ENCODE measurements around the gene TNPO2.

TNPO2 gene

DNA sequence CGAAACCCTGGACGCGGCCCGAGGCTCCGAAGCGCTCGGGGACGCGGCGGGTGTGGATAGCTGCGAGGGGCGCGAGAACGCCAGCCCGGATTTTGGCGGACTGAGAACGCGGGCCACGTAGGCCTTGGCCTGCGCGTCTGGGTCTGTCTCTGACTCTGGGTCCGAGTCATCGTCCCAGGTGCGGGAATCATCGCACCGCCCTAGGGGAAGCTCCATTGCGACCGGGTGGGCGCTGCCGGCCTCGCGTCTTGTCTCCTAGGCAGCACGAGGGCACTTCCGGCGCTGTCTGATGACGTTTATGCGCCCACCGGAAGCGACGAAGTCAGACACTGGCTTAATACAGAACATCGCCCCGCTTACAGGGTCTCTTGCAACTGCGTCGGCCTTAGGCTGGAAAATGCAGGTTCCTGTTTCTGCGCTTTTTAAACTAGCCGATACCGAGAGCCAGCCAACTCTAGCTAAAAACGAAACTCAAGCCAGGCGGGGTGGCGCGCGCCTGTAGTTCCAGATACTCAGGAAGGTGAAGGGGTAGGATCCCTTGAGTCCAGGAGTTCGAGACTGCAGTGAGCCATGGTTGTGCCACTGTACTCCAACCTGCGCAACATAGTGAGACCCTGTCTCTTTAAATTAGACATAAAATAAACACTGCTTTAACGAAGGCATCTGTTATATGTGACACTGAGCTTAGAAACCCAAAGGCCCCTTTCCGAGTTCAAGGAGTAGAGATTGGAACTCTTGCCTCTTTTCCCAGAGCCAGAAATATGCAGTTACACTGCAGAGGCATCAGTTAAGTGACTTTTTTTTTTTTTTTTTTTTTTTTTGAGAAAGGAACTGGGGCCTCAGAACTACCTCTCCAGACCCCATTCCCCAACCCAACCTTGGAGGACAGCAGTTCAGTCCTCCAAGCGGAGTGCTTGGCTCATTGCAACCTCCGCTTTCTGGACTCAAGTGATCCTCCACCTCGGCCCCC, 27.1 kb downstream of the TNPO2 start, which contains the start of gene FBXW9:
Gene FBXW9 (minus strand): TSS at position 266 of the 970 bp plus-strand sequence. CDS start 50 bp downstream, at position 216.
- peak; percentile 97 for DNase-seq (ENCODE audit: low read depth in 2 of 2)
- H3K4me3 ChIP-seq (replicated peaks in 1 of 2; ENCODE audit: low read depth in 2 of 2, low read length in 2 of 2), result peak within 1 kb of the TSS; percentile 92 to 93
- TF ChIP-seq, protein P1, sequence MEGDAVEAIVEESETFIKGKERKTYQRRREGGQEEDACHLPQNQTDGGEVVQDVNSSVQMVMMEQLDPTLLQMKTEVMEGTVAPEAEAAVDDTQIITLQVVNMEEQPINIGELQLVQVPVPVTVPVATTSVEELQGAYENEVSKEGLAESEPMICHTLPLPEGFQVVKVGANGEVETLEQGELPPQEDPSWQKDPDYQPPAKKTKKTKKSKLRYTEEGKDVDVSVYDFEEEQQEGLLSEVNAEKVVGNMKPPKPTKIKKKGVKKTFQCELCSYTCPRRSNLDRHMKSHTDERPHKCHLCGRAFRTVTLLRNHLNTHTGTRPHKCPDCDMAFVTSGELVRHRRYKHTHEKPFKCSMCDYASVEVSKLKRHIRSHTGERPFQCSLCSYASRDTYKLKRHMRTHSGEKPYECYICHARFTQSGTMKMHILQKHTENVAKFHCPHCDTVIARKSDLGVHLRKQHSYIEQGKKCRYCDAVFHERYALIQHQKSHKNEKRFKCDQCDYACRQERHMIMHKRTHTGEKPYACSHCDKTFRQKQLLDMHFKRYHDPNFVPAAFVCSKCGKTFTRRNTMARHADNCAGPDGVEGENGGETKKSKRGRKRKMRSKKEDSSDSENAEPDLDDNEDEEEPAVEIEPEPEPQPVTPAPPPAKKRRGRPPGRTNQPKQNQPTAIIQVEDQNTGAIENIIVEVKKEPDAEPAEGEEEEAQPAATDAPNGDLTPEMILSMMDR (IDR thresholded peaks at IDR 0.05; ENCODE audit: low read depth, low read length), result no peak

DNA sequence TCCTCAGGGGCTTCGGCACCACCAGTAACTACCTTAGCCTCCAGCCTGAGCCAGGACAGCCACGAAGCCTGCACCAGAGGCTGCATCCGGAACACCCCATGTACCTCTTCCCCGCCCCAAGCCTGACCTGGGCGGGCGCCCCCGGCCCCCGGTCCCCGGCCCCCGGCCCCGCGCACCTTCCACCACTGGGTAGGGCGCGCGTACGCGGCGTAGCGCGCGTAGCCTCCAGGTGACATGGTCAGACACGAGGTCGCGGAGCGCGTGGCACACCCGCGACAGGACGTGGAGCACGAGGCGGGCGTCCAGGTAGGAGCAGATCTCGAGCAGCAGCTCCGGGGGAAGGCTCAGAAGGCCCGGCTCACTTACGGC, 27.8 kb downstream of the TNPO2 start:
- H3K4me3 ChIP-seq (replicated peaks in 1 of 2; ENCODE audit: low read depth in 2 of 2, low read length in 2 of 2), result peak overlapping the region; percentile 92 to 93
- DNase-seq (ENCODE audit: low read depth in 2 of 2), result no peak
- TF ChIP-seq, protein P1 (IDR thresholded peaks at IDR 0.05; ENCODE audit: low read depth, low read length), result no peak

DNA sequence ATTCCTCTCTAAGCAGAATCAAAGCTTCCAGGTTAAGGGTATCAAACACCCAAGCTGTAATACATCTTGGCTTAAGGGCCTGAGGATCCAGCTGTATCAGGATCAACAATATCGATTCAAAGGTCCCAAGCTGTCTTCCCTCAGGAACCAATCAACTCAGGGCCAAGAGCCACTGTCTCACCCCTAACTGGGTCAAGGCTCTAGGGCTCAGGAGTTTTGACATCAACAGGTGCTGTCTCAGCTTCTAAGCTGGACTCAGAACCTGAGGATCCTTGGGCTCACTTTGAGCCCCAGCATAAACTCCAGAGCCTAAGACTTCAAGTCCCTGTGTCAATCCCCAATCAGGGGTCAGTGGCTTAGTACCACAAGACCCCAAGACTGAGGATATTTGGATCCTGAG, 28.2 kb downstream of the TNPO2 start:
- peak overlapping the region; percentile 92 to 93 for H3K4me3 ChIP-seq (replicated peaks in 1 of 2; ENCODE audit: low read depth in 2 of 2, low read length in 2 of 2)
- TF ChIP-seq, protein P1 (IDR thresholded peaks at IDR 0.05; ENCODE audit: low read depth, low read length), result no peak
- DNase-seq (ENCODE audit: low read depth in 2 of 2), result no peak

DNA sequence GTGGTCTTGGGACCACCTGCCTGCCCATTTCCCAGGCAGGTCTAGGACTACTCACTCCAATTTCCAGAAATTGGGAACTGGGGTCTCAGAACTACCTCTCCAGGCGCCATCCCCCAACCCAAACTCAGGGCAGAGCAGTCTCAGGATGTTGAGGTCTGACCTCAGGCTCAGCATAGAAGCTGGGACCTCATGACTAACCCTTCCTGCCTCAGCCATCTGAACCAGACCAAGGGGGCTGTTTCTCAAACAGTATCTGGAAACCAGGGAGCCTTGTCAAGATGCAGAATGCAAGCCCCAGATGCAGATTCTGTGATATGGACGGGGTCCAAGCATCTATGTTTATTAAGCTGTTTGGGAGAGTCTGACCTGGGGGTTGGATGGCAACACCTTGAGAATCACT, 28.6 kb downstream of the TNPO2 start:
- DNase-seq (ENCODE audit: low read depth in 2 of 2), result no peak
- TF ChIP-seq, protein P1 (IDR thresholded peaks at IDR 0.05; ENCODE audit: low read depth, low read length), result no peak
- H3K4me3 ChIP-seq (replicated peaks in 1 of 2; ENCODE audit: low read depth in 2 of 2, low read length in 2 of 2), result no peak overlapping the region

DNA sequence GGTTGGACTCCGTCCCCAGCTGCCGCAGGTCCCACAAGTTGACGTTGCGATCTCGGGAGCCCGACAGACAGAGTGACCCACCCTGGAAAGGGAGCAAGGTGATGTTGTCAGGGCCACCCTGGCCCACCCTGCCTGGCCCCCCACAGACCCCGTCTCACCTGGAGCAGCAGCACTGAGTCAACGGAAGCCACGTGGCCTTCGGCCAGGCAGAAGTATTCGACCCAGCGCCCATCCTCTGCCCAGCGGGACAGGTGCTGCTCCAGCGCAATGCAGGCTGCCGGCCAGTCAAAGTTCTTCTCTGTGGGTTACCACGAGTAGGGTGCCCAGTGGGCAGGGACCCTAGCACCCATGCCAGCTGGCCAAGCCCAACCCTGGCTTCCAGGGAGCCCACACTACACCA, 29.1 kb downstream of the TNPO2 start:
- no peak overlapping the region for H3K4me3 ChIP-seq (replicated peaks in 1 of 2; ENCODE audit: low read depth in 2 of 2, low read length in 2 of 2)
- DNase-seq (ENCODE audit: low read depth in 2 of 2), result no peak
- TF ChIP-seq, protein P1 (IDR thresholded peaks at IDR 0.05; ENCODE audit: low read depth, low read length), result no peak

DNA sequence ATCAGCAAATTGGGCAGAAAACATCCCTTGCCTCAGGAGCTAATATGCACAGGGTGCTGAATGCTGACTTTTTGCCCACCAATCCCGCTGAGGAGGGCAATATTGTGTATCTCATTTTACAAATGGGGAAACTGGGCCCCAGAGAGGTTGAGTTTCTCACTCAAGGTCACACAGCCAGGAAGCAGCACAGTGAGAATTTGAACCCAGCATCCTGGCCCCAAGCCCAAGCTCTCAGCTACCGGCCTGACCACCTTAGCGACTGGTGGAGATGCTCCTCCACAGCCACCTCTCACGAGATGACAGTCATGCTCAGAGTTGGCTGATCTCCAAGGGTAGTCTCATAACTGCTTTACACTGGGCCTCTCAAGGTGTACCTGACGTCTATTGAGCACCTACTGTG, 30.8 kb downstream of the TNPO2 start:
- TF ChIP-seq, protein P1 (IDR thresholded peaks at IDR 0.05; ENCODE audit: low read depth, low read length), result no peak
- no peak for DNase-seq (ENCODE audit: low read depth in 2 of 2)
- H3K4me3 ChIP-seq (replicated peaks in 1 of 2; ENCODE audit: low read depth in 2 of 2, low read length in 2 of 2), result no peak overlapping the region

All from cardiac fibroblast (primary cell).